Measurements from ENCODE around the gene DUSP3.

Gene DUSP3

GRCh38 chr17:43732958-43733357 is 45.8 kb downstream of the DUSP3 start:
- Histone ChIP-seq H3K4me1 (ENCODE audit: insufficient read depth, insufficient read length) (no peaks in the 10 kb centered on the region), H3K4me3 (ENCODE audit: insufficient read length, low read depth) (no peak overlapping the region), H3K9ac (ENCODE audit: insufficient read length, low read depth) (no peak overlapping the region), H3K9me3 (ENCODE audit: insufficient read depth, low read length) (peaks cover 38% of the 10 kb centered on the region), H3K36me3 (ENCODE audit: insufficient read depth, insufficient read length, low read length) (no peaks in the 10 kb centered on the region), H3K27me3 (ENCODE audit: insufficient read depth, insufficient read length) (no peaks in the 10 kb centered on the region)
- DNase-seq (ENCODE audit: low read depth, low spot score), result peak; percentile 60
- TF ChIP-seq SUZ12 (IDR thresholded peaks at IDR 0.05; ENCODE audit: extremely low read depth, insufficient read depth, insufficient read length) (no peak), YY1 (IDR thresholded peaks at IDR 0.05; ENCODE audit: insufficient read depth, insufficient read length) (no peak), ZNF274 (IDR thresholded peaks at IDR 0.05; ENCODE audit: low read depth, low read length) (no peak)

- Histone ChIP-seq H3K9me3 (ENCODE audit: insufficient read depth, low read length) (peaks cover 21% of the 10 kb centered on the region), H3K4me1 (ENCODE audit: insufficient read depth, insufficient read length) (no peaks in the 10 kb centered on the region), H3K36me3 (ENCODE audit: insufficient read depth, insufficient read length, low read length) (no peaks in the 10 kb centered on the region), H3K4me3 (ENCODE audit: insufficient read length, low read depth) (no peak overlapping the region), H3K27me3 (ENCODE audit: insufficient read depth, insufficient read length) (no peaks in the 10 kb centered on the region), H3K9ac (ENCODE audit: insufficient read length, low read depth) (no peak overlapping the region)
- DNase-seq (ENCODE audit: low read depth, low spot score), result no peak
- TF ChIP-seq YY1 (IDR thresholded peaks at IDR 0.05; ENCODE audit: insufficient read depth, insufficient read length), result no peak
- TF ChIP-seq SUZ12 (IDR thresholded peaks at IDR 0.05; ENCODE audit: extremely low read depth, insufficient read depth, insufficient read length), result no peak
- no peak for TF ChIP-seq ZNF274 (IDR thresholded peaks at IDR 0.05; ENCODE audit: low read depth, low read length)
Measured at GRCh38 chr17:43728081-43728480, 50.7 kb downstream of the DUSP3 start.

GRCh38 chr17:43723697-43724359 is 54.9 kb downstream of the DUSP3 start:
- Histone ChIP-seq H3K9me3 (ENCODE audit: insufficient read depth, low read length) (0 out of 2 replicates have a peak, but pooled peaks cover 4% of the 10 kb centered on the region), H3K4me1 (ENCODE audit: insufficient read depth, insufficient read length) (peaks cover 9% of the 10 kb centered on the region), H3K27me3 (ENCODE audit: insufficient read depth, insufficient read length) (no peaks in the 10 kb centered on the region), H3K9ac (ENCODE audit: insufficient read length, low read depth) (no peak overlapping the region), H3K36me3 (ENCODE audit: insufficient read depth, insufficient read length, low read length) (no peaks in the 10 kb centered on the region), H3K4me3 (ENCODE audit: insufficient read length, low read depth) (no peak overlapping the region)
- TF ChIP-seq SUZ12 (IDR thresholded peaks at IDR 0.05; ENCODE audit: extremely low read depth, insufficient read depth, insufficient read length) (no peak), YY1 (IDR thresholded peaks at IDR 0.05; ENCODE audit: insufficient read depth, insufficient read length) (no peak), ZNF274 (IDR thresholded peaks at IDR 0.05; ENCODE audit: low read depth, low read length) (no peak)
- DNase-seq (ENCODE audit: low read depth, low spot score), result no peak

- no peak for DNase-seq (ENCODE audit: low read depth, low spot score)
- Histone ChIP-seq H3K9me3 (ENCODE audit: insufficient read depth, low read length) (0 out of 2 replicates have a peak, but pooled peaks cover 4% of the 10 kb centered on the region), H3K9ac (ENCODE audit: insufficient read length, low read depth) (no peak overlapping the region), H3K36me3 (ENCODE audit: insufficient read depth, insufficient read length, low read length) (no peaks in the 10 kb centered on the region), H3K4me3 (ENCODE audit: insufficient read length, low read depth) (no peak overlapping the region), H3K4me1 (ENCODE audit: insufficient read depth, insufficient read length) (peaks cover 9% of the 10 kb centered on the region), H3K27me3 (ENCODE audit: insufficient read depth, insufficient read length) (no peaks in the 10 kb centered on the region)
- TF ChIP-seq ZNF274 (IDR thresholded peaks at IDR 0.05; ENCODE audit: low read depth, low read length) (no peak), SUZ12 (IDR thresholded peaks at IDR 0.05; ENCODE audit: extremely low read depth, insufficient read depth, insufficient read length) (no peak), YY1 (IDR thresholded peaks at IDR 0.05; ENCODE audit: insufficient read depth, insufficient read length) (no peak)
Measured at GRCh38 chr17:43722870-43723665, 55.7 kb downstream of the DUSP3 start.

- Histone ChIP-seq H3K9ac (ENCODE audit: insufficient read length, low read depth) (no peak overlapping the region), H3K4me1 (ENCODE audit: insufficient read depth, insufficient read length) (peaks cover 9% of the 10 kb centered on the region), H3K36me3 (ENCODE audit: insufficient read depth, insufficient read length, low read length) (no peaks in the 10 kb centered on the region), H3K4me3 (ENCODE audit: insufficient read length, low read depth) (no peak overlapping the region), H3K9me3 (ENCODE audit: insufficient read depth, low read length) (0 out of 2 replicates have a peak, but pooled peaks cover 4% of the 10 kb centered on the region), H3K27me3 (ENCODE audit: insufficient read depth, insufficient read length) (no peaks in the 10 kb centered on the region)
- no peak for DNase-seq (ENCODE audit: low read depth, low spot score)
- TF ChIP-seq SUZ12 (IDR thresholded peaks at IDR 0.05; ENCODE audit: extremely low read depth, insufficient read depth, insufficient read length), result no peak
- no peak for TF ChIP-seq YY1 (IDR thresholded peaks at IDR 0.05; ENCODE audit: insufficient read depth, insufficient read length)
- no peak for TF ChIP-seq ZNF274 (IDR thresholded peaks at IDR 0.05; ENCODE audit: low read depth, low read length)
Measured at GRCh38 chr17:43722269-43722619, 56.5 kb downstream of the DUSP3 start.

GRCh38 chr17:43721537-43722268 is 57.1 kb downstream of the DUSP3 start:
- TF ChIP-seq YY1 (IDR thresholded peaks at IDR 0.05; ENCODE audit: insufficient read depth, insufficient read length) (no peak), ZNF274 (IDR thresholded peaks at IDR 0.05; ENCODE audit: low read depth, low read length) (no peak), SUZ12 (IDR thresholded peaks at IDR 0.05; ENCODE audit: extremely low read depth, insufficient read depth, insufficient read length) (no peak)
- Histone ChIP-seq H3K36me3 (ENCODE audit: insufficient read depth, insufficient read length, low read length) (no peaks in the 10 kb centered on the region), H3K27me3 (ENCODE audit: insufficient read depth, insufficient read length) (peaks cover 3% of the 10 kb centered on the region), H3K4me1 (ENCODE audit: insufficient read depth, insufficient read length) (peaks cover 9% of the 10 kb centered on the region), H3K9me3 (ENCODE audit: insufficient read depth, low read length) (0 out of 2 replicates have a peak, but pooled peaks cover 4% of the 10 kb centered on the region), H3K4me3 (ENCODE audit: insufficient read length, low read depth) (no peak overlapping the region), H3K9ac (ENCODE audit: insufficient read length, low read depth) (no peak overlapping the region)
- no peak for DNase-seq (ENCODE audit: low read depth, low spot score)
